Activated gamma-delta T cell (primary cell): Measurements from ENCODE around the gene ASCL4.

Experiments used
- DNase-seq: peaks from one replicate; lab custom pipeline; 2025; lab: John Stamatoyannopoulos, UW

Gene ASCL4

GRCh38 chr12:107778383-107779025 is 4.0 kb downstream of the ASCL4 start:
- no peak for DNase-seq

- no peak for DNase-seq
Measured at GRCh38 chr12:107779077-107779831, 4.8 kb downstream of the ASCL4 start.

- no peak for DNase-seq
Measured at GRCh38 chr12:107780298-107780697, 5.8 kb downstream of the ASCL4 start.

GRCh38 chr12:107782067-107782466 is 7.6 kb downstream of the ASCL4 start:
- DNase-seq = no peak

DNA sequence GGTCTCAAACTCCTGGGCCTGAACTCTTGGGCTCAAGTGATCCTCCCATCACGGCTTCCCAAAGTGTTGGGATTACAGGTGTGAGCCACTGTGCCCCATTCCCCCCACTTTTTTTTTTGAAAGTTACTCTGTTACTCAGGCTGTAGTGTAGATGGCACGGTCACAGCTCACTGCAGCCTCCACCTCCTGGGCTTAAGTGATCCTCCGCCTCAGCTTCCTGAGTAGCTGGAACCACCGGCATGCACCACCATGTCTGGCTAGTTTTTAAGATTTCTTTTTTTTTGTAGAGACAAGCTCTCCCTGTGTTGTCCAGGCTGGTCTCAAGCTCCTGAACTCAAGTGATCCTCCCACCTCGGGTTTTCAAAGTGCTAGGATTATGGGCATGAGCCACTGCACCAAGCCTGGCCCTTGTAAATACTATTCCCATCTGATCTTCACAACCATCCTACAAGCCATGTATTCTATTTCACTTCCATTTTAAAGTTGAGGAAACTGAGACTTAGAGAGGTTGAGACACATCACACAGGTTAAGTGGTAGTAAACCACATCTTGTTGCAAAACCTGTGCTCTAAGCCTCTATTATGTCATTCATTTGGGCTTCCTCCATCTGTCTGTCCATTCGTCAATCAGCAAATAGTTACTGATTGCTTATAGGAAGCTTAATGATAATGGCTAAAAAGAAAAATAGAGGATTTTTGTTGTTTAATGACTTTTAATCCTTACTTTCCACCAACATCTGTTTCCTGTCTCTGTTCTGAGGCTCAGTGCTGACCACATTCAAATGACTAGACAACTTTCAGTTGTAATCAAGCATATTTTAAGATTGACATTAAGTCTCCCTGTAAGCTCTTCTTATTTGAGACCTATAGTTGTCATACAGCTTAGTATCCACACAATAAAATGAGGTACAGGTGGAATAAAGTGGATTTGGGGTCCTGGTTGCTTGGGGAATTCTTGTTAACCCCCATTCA is 9.2 kb downstream of the ASCL4 start:
- no peak for DNase-seq

DNA sequence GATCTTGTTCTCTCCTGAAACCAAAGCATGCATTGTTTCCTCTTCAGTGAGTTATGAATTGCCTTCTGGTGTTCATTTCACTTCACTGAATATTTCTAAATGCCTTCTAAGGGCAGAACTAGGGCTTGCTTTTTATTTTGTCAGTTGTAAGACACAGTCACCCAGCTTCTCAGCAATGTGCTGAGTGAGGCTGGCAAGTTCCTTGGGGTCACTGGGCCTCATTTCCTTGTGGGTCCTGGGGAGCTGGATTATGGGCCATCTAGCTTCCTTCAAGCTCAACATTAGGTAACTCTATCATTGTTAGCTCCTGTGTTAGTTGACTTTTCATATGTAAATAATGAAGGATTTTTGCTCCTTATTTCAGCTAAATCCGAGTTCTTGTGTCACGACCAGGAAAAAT is 13.8 kb downstream of the ASCL4 start:
- DNase-seq = no peak

DNA sequence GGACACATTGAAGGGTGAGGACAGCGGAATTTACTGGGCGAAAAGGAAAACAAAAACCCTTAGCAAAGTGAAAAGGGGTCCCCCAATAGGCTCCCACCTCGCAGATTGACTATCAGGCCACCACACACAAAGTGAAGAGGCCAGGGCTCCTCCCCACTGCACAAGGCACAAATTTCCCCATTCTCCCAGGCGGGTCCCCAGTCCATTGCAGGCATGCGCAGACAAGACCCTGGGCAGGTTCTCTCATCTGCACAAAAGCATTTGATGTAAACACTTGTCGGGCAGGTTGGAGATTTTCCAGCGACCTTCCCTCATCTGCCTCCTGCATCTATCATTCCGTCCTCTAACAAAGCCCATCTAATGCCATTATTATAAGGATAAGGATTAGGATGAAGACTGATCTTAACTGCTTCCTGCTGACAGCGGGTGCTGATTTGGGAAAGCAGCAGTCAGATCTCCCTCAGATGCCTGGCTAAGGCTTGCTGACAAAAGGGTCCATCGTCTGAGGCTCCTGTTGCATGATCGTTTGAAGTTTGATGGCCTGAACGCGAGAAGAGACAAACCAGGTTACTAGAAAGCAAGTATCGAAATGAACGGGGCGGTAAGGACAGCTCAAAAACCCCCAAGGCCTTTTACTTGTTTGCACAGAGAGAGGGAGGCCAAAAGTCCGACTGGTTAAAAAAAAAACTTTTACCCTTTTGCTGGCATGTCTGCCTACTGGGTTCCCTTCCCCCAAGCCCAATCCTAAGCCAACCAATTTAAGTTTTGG is 14.4 kb downstream of the ASCL4 start:
- DNase-seq = no peak

GRCh38 chr12:107791465-107792089 is 17.1 kb downstream of the ASCL4 start:
- DNase-seq = no peak

- no peak for DNase-seq
Measured at GRCh38 chr12:107794451-107794850, 19.9 kb downstream of the ASCL4 start.

DNA sequence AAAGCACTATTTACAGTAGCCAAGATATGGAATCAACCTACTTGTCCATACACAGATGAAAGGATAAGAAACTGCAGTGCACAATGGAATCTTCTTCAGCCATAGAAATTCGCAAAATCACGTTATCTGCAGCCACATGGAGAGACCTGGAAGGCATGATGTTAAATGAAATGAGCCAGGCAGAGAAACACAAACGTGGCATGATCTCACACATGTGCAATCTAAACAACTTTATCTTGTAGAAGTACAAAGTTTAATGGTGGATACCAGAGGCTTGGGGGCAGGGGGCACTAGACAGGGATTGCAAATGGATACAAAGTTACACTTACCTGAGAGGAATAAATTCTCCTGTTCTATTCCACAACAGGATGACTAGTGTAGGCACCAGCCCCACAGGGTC is 24.1 kb downstream of the ASCL4 start:
- DNase-seq = no peak

DNA sequence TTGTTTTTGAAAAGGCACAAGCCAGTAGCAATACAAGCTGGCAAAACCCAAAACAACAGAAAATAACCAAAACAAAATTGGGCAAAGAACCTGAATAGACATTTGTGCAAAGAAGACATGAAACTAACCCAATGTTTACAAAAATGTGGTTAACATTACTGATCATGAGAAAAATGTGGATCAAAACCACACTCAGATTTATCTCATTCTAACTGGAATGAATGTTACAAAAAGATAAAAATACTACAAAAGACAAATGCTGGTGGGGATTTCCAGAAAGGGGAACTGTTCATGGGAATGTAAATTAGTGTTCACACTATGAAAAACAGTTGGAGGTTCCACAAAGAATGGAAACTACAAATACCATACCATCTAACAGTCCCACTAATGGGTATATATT is 26.6 kb downstream of the ASCL4 start:
- no peak for DNase-seq

DNA sequence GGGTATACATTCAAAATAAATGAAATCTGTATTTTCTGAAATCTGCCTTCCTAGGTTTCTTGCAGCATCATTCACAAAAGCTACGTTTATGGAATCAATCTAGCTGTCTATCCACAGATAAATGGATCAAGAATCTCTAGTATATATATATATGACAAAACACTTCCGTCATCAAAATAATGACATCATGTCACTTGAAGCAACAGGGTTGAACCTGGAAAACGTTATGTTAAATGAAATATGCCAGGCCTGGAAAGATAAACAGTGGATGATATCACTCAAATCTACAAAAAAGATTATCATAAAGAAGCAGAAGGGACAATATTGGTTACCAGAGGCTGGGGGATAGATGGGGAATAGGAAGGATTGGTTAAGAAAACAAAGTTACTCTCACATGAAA is 28.6 kb downstream of the ASCL4 start:
- no peak for DNase-seq

- no peak for DNase-seq
Measured at GRCh38 chr12:107805488-107806180, 31.1 kb downstream of the ASCL4 start.

DNA sequence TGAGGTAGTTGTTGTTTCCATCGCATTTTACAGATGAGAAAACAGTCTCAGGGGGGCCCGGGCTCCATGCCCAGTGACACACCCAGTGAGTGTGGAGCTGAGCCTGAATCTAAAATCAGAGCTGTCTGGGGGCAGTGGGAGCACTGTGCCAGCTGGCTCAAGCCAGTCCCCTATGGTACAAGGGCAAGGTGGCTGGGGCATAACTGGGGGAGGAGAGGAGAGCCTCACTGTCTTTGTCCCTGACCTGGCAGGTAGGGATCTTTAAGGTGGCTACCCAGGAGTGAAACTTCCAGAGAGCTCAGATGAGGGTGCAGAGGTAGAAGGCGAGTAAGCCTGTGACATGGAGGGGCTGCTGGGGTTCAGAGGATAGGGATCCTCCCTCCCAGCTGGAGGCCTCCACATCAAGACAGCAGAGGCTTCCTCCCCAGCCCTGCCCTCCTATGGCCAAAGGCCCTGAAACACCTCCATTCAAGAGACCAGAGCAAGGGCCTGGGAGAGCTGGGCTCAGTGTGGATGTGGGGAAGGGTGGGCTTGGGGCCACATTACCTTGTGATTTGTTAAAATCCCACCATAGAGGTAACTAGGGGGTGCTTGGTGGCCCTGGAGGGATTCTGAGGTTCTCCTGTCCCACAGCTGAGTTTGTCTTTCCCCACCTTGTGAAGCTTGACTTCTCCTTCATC is 33.1 kb downstream of the ASCL4 start:
- no peak for DNase-seq

DNA sequence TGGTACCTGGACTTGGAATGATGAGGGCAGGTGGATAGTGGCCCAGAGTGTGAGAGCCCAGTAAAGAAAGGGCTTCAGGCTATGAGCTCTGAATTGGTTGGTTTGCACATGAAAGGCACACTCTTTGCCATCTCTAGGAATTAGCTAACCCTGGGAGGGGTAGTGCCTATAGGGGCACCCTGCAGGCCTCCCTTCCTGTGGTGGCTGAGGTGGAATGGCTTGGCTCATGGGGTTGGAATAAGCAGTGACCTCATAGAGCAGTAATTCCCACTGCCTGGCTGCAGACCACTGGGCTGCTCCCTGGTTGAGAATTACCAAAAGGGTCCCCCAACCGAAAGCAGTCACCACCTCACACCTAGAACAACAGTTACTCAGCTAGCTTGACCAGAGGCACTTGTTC is 42.7 kb downstream of the ASCL4 start:
- no peak for DNase-seq

DNA sequence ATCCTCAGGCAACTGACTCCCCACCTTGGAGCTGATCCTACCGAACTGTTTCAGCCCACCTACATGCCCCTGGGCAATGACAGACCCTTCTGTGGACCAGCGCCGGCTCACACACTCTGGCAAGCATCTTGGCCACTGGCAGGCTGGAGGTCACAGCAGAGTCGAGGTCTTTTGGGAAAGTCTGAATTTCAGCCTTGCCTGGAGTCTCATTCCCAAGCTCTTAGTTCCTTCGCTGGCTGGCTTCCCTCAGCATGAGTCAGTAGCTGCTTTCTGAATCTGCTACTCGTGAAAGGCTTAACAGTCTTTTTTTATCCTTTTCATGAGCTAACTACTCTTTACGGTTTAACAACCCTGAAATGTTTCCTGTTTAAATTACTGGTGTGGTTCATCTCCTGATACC is 44.5 kb downstream of the ASCL4 start:
- DNase-seq = no peak

DNA sequence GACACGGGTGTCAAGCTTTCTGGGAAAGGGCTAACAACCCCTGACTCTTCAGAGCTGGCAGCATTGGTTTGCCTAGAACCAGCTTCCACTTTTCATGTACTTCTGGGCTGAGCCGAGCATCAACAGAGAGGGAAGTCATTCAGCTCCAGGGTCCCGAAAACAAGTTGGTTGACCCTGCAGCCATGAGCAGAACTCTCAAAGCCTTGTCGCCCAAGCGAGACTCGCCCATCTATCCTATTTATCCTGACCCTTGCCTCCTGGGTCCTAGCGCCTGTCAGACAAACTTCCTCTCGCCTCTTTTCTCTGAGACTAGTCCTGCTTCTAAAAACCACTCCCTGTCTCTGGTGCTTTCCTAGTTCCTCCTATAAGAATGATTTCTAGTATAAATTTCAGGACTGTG is 47.9 kb downstream of the ASCL4 start:
- DNase-seq = no peak
